Stimulated activated CD8-positive, alpha-beta memory T cell treated with anti-CD3 and anti-CD28 coated beads, Interleukin-12 subunit alpha, Interleukin-12 subunit beta, amount 100 ng/mL, for 24 hours (primary cell): Measurements from ENCODE around the gene IL20RA.
"Not testable (repeated sequence)": the region's sequence is repeated elsewhere in the genome, so short reads cannot be mapped to it uniquely, and the experiment has no call there.

Experiments
- DNase-seq: peaks from one replicate; pipeline ENCODE4 v3.0.0-alpha.2; 2020; ENCODE audit errors: extremely low read depth

The IL20RA gene

DNA sequence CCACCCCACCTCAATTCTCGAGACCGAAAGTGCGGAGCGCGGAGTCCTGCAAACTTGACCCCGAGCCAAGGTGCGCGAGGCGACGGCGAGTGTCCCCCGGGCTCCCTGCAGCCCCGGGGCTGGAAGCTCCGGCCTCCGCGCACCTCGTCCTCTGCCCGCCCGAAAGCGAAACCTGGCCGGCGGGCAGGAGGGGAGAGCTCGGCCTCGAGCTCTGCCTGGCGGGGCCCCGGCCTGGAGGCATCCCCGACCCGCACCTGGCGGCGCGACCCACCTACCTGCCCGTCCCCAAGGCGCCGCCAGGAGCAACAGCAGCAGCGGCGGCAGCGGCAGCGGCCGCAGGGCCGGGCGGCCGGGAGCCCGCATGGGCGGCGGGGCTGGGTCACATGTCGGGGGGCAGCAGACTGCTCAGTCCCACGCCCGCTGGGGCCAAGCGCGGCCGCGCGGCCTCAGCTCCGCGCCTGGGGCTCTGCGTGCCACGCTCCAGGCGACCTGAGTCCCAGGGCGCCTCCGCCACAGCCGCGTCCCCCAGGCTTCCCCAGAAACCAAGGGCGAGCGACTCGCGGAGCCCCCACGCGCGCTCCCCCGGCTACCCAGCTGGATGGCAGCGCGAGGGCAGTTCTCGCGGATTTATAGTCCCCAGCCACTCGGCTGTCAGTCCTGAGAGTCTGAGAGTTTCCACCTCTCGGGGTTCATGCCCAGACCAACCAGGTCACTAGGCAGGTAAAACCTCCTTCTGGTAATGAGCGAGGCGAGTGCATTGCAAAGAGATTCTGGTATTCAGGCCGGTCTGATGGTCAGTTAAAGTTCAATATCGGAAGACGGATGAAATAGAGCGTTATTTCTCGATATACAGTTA lies at the start of gene IL20RA:
Gene IL20RA (minus strand): TSS at position 600 of the 856 bp plus-strand sequence. CDS start 237 bp downstream, at position 363.
- no peak for DNase-seq

DNA sequence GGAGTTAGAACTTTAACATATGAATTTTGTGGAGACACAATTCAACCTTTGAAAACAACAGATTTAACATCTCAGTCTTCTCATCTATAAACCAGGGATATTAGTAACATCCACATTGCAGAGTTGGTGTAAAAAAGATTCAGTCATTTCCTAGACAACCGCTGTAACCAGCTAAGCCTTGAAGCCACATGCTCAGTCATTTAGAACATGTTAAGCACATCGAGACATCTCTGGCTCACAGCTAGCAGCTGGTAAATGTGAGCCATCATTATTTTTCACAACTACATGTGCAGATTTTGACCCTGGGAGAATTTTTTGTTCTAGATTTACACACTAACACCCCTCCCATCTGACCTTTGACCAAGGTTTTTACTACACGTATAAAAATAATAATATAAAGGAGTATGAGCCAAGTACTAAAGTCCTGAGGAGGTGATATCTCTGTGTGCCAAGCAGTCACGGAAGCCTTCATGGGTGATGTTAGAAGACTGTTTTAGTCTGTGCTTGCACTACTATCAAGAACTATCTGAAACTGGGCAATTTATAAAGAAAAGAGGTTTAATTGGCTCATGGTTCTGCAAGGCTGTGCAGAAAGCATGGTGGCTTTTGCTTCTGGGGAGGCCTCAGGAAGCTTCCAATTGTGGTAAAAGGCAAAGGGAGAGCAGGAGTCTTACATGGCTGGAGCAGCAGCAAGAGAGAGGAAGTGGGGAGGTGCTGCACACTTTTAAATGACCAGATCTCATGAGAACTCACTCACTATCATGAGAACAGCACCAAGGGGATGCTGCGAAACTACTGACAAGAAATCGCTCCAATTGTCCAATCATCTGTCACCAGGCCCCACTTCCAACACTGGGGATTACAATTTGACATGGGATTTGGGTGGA lies 48.7 kb upstream of the IL20RA start:
- DNase-seq, result no peak

GRCh38 chr6:137092018-137092417 lies 47.3 kb upstream of the IL20RA start:
- no peak for DNase-seq

GRCh38 chr6:137089305-137089704 lies 44.5 kb upstream of the IL20RA start:
- no peak for DNase-seq

GRCh38 chr6:137087902-137088301 lies 43.1 kb upstream of the IL20RA start:
- DNase-seq, result no peak

DNA sequence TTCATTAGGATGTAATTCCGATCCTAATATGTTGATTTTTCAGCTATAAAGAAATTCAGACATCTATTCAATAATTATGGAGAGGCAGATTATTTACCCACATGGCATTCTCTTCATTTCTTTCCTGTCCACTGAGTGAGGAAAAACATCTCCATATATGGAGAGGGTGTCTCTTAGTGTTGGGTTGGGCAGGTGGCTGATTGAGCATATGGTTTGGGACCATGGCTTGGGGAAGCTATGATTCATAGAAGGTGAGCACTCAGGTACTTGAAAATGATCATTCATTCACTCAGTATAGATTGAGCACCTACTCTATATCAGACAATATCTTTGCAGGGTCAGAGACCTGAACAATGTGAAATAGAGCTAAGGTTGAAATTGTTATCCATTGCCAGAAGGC lies 41.3 kb upstream of the IL20RA start:
- no peak for DNase-seq

DNA sequence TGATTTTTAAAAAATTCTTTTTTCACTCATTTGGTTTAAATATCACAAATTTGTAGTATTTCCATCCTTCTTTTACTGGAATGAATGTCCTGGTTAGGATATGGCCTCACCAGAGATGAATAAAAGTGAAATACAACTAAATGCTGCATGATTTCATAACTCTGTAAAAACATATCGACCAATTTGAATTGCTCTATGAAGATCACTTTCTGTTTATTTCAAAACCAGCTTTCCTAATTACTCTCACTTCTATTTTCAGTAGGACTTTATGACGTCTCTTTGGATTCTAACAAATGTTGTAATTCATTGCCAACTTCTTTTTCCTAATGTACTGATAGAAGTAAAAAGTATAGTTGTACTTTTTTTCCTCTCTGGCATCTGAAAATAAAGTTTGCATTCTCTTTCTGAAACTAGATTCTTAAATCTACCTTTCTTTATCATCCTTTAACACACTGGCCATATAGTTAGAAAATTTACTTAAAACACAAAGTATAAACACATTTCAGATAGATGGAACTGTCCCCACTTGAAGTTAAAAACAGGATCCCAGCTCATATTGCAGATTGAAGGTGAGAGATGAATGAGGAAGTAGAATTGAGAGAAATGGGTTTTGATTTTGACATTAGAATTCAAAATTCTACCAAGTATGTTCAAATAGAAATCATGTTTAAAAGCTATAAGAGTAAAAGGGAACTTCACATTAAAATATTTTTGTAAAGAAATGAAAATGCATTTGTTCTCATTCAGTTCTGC lies 40.3 kb upstream of the IL20RA start:
- DNase-seq, result no peak

- DNase-seq, result no peak
These were observed 39.3 kb upstream of the IL20RA start for GRCh38 chr6:137084090-137084489.

GRCh38 chr6:137081997-137082396 lies 37.2 kb upstream of the IL20RA start:
- DNase-seq, result no peak

DNA sequence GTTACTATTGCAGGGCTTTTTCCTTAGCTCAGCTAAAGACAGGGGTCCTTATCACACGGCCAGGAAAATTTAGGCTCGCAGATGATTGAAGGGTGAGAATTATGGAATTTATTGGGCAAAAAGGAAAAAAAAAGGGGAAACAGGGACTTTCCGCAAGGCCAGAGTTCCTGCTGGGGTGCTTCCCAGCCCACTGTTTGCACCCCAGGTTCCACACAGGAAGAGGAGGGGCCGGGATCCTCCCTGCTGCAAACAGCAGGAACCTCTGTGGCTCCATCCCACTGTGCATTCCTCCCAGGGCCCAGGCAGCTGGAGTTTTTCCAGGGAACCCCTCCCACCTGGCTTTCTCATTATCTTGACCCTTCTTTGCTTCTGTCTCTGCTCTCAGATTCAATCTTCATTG lies 35.9 kb upstream of the IL20RA start:
- DNase-seq, result no peak

GRCh38 chr6:137076277-137077068 lies 31.7 kb upstream of the IL20RA start:
- DNase-seq, result no peak

GRCh38 chr6:137075790-137076189 lies 31.0 kb upstream of the IL20RA start:
- not testable (repeated sequence) for DNase-seq

GRCh38 chr6:137070303-137070702 lies 25.5 kb upstream of the IL20RA start:
- DNase-seq, result no peak

DNA sequence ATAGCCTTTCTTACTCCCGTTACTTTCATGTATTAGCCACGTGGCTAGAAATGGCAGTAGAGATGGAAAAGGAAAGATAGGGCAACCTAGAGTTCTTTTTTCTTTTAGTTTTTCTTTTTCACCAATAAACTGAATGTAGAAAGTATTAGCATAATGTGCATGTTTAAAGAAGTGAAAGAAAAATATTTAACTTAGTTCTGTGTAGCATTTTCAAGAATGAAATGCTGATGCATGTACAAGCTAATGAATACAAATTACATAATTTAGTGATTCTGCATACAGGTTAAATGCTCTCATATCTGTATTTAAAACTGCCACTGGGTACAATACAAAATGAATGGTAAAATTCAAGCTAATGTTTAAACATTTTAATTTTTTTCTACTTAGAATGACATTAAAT lies 22.6 kb upstream of the IL20RA start:
- no peak for DNase-seq

GRCh38 chr6:137058037-137058436 lies 13.3 kb upstream of the IL20RA start:
- DNase-seq, result no peak

DNA sequence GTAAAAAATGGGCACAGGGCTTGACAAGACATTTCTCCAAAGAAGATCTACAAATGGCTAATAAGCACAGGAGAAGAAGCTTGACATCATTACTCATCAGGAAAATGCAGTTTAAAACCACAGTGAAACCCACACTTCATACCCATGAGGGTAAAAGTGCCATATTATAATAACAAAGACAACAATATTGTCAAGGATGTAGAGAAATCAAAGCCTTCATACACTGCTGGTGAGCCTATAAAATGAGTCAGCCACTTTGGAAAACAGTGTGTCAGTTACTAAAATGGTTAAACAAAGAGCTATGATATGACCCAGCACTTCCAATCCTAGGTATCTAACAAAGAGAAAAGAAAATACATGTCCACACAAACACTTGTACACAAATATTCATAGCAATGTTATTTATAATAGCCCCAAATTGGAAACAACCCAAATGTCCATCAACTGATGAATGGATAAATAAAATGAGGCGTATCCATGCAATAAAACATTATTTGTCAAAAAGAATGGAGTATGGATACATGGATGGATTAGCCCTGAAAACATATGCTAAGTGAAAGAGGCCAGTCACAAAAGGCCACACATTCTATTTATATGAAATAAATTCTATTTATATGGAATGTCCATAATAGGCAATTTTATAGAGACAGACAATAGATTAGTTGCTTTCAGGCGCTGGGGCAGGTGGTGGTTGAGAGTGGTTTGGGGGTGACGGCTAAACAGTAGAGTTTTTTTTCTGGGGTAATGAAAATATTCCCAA lies 11.5 kb upstream of the IL20RA start:
- DNase-seq, result no peak

- DNase-seq, result no peak
These were observed 7.2 kb upstream of the IL20RA start for GRCh38 chr6:137051790-137052472.

DNA sequence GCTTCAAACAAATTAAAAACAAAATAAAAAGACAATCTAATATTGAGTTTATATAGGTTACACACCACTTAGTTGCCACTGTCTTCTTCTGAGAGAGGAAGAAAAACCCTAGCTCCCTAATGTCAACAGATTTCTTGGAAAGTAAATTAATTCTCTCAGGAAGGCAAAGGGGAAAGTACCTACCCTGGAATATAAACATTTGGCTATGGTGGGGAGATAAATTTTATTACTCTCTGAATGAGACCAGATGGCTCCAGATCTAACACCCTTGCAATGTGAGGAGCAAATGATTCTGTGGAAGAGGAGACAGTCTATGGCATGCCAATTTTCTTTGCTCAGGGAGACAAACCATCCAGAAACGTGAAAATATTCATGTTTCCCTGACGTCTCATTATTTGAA lies 4.3 kb upstream of the IL20RA start:
- DNase-seq, result no peak

GRCh38 chr6:137046871-137047412 lies 2.2 kb upstream of the IL20RA start:
- DNase-seq, result no peak
